Right ventricle myocardium inferior (tissue), 1 donor: Measurements from ENCODE around the gene RER1. TPM values are rescaled to one million over a fixed set of nuclear protein-coding genes. Genes with fewer than 3 reads are reported as not detected.
A peak's percentile ranks its signal among the peaks of the same experiment; 100 is the strongest.

Experiments used
- ATAC-seq: fragments of 200-7000 bp; cut with Tn5 transposase; one replicate; pipeline ENCODE4 v1.9.1; 2020; ENCODE audit warnings: mild to moderate bottlenecking, moderate library complexity
- DNase-seq: peaks from one replicate; pipeline ENCODE4 v3.0.0; 2021; ENCODE audit errors: missing footprints
- intact Hi-C: fragments of 100-400 bp; cut with DNase I; formaldehyde crosslinking; loops from one replicate; pipeline ENCODE4 v1.11.0; 2022
- long read RNA-seq: library from polyadenylated mRNA; unstranded; transcript quantifications from one replicate; pipeline ENCODE4 v2.0.0, GENCODE V29; 2021
- total RNA-seq: library from RNA; stranded (reverse); fragmentation: NEBNext Ultra II Directional; extraction: Animal tissue kit (Norgen Biotek cat#: 25700); gene quantifications from one replicate; pipeline ENCODE4 v1.2.1, GENCODE V29; 2021
- donor health status: DM: no; HTN: yes; CAD: no; lungs with severe emphysema.

The RER1 gene
- total RNA-seq: 85.8 TPM
- long read RNA-seq, transcript RER1-209 (7 exons, 3,044 nt): major isoform, 42 of 74 reads
- long read RNA-seq, partial matches to known transcripts: 1 of 74 reads
- long read RNA-seq, other reads (novel, unspliced or antisense): 26 of 74 reads

GRCh38 chr1:2391041-2391930, at the start of gene RER1, which contains the start of gene MORN1:
TSS of gene RER1 (plus strand) at chr1:2391841. CDS start at chr1:2395791, 3,950 bp downstream.
TSS of gene MORN1 (minus strand) at chr1:2391554. CDS start at chr1:2391533, 21 bp downstream.
- ATAC-seq: peak; percentile 98
- intact Hi-C loops: no loop called here
- peak; percentile 99 for DNase-seq

GRCh38 chr1:2342384-2343022, 49.1 kb upstream of the RER1 start:
- intact Hi-C loops: no loop called here
- ATAC-seq: no peak
- peak; percentile 35 for DNase-seq

- DNase-seq: peak; percentile 30
- no peak for ATAC-seq
- intact Hi-C loops: no loop called here
Measured at GRCh38 chr1:2343023-2343935, 48.4 kb upstream of the RER1 start.

GRCh38 chr1:2344121-2344681, 47.4 kb upstream of the RER1 start:
- intact Hi-C loops: no loop called here
- DNase-seq (peak; percentile 39), ATAC-seq (no peak)

GRCh38 chr1:2344744-2345296, 46.8 kb upstream of the RER1 start:
- DNase-seq (peak; percentile 41), ATAC-seq (no peak)
- intact Hi-C loops: no loop called here

GRCh38 chr1:2345297-2346075, 46.2 kb upstream of the RER1 start:
- DNase-seq: peak; percentile 55
- ATAC-seq: no peak
- intact Hi-C loops: no loop called here

GRCh38 chr1:2346691-2347408, 44.8 kb upstream of the RER1 start:
- peak; percentile 50 for DNase-seq
- intact Hi-C loops: no loop called here
- no peak for ATAC-seq

GRCh38 chr1:2347409-2347785, 44.2 kb upstream of the RER1 start:
- ATAC-seq (no peak), DNase-seq (peak; percentile 55)
- intact Hi-C loops: no loop called here

- peak; percentile 28 for DNase-seq
- intact Hi-C loops: no loop called here
- ATAC-seq: no peak
Measured at GRCh38 chr1:2347896-2348295, 43.7 kb upstream of the RER1 start.

GRCh38 chr1:2348346-2349325, 43.0 kb upstream of the RER1 start:
- DNase-seq (peak; percentile 46), ATAC-seq (no peak)
- intact Hi-C loops: no loop called here

GRCh38 chr1:2349806-2350205, 41.8 kb upstream of the RER1 start:
- no peak for DNase-seq
- intact Hi-C loops: no loop called here
- no peak for ATAC-seq

GRCh38 chr1:2350501-2350900, 41.1 kb upstream of the RER1 start:
- DNase-seq: no peak
- intact Hi-C loops: no loop called here
- no peak for ATAC-seq

GRCh38 chr1:2350911-2351655, 40.6 kb upstream of the RER1 start:
- DNase-seq (peak; percentile 52), ATAC-seq (no peak)
- intact Hi-C loops: no loop called here

GRCh38 chr1:2351723-2352122, 39.9 kb upstream of the RER1 start:
- intact Hi-C loops: no loop called here
- DNase-seq (peak; percentile 37), ATAC-seq (no peak)

- ATAC-seq (no peak), DNase-seq (peak; percentile 37)
- intact Hi-C loops: no loop called here
Measured at GRCh38 chr1:2352341-2352896, 39.2 kb upstream of the RER1 start.
